Measurements from ENCODE around the gene IVL. TPM values are rescaled to one million over a fixed set of nuclear protein-coding genes. Genes with fewer than 3 reads are reported as not detected.

IVL gene
- polyA plus RNA-seq, 1 donor from 2014 or later, result not detected

- no peaks in the 10 kb centered on the region for H3K9me3 ChIP-seq (ENCODE audit: low read length)
- no peaks in the 10 kb centered on the region for H3K27me3 ChIP-seq (ENCODE audit: insufficient read depth, low read depth, low read length)
- H4K20me1 ChIP-seq (ENCODE audit: insufficient read depth), result no peaks in the 10 kb centered on the region
- no peaks in the 10 kb centered on the region for H3K36me3 ChIP-seq (ENCODE audit: insufficient read depth, low read length)
- TF ChIP-seq MXI1 (conservative IDR thresholded peaks at IDR 0.05; ENCODE audit: poor library complexity, severe bottlenecking) (no peak), EP300 (conservative IDR thresholded peaks at IDR 0.05; ENCODE audit: poor library complexity, severe bottlenecking) (no peak), POLR2AphosphoS5 (IDR thresholded peaks at IDR 0.05) (no peak), SMC3 (conservative IDR thresholded peaks at IDR 0.05; ENCODE audit: poor library complexity) (no peak), RAD21 (conservative IDR thresholded peaks at IDR 0.05) (no peak), REST (IDR thresholded peaks at IDR 0.05; ENCODE audit: borderline replicate concordance) (no peak), EZH2 (IDR thresholded peaks at IDR 0.05; ENCODE audit: borderline replicate concordance, insufficient read depth, low read length, poor library complexity, severe bottlenecking) (no peak), TAF1 (IDR thresholded peaks at IDR 0.05; ENCODE audit: low read depth) (no peak), CTCF (IDR thresholded peaks at IDR 0.05; ENCODE audit: poor library complexity, severe bottlenecking) (no peak)
- no peaks in the 10 kb centered on the region for H3K79me2 ChIP-seq (replicated peaks; ENCODE audit: insufficient read depth, low read length)
- no peak overlapping the region for H3K4me2 ChIP-seq (ENCODE audit: low read length)
- no peak overlapping the region for H3K4me3 ChIP-seq (ENCODE audit: low read length)
- H3K27ac ChIP-seq (ENCODE audit: low read length), result no peak overlapping the region
- no peaks in the 10 kb centered on the region for H3K9me2 ChIP-seq (ENCODE audit: insufficient read depth, low read length)
- H3K9ac ChIP-seq (ENCODE audit: low read length), result no peak overlapping the region
- H3F3A ChIP-seq (ENCODE audit: insufficient read depth, low read length, poor library complexity, severe bottlenecking), result no peaks in the 10 kb centered on the region
- no peak overlapping the region for H2AFZ ChIP-seq (ENCODE audit: low read depth, low read length)
Measured at GRCh38 chr1:152860129-152860528, 48.2 kb upstream of the IVL start.

GRCh38 chr1:152861374-152861773, 47.0 kb upstream of the IVL start:
- Histone ChIP-seq H3K9me2 (ENCODE audit: insufficient read depth, low read length) (no peaks in the 10 kb centered on the region), H3K36me3 (ENCODE audit: insufficient read depth, low read length) (no peaks in the 10 kb centered on the region), H4K20me1 (ENCODE audit: insufficient read depth) (no peaks in the 10 kb centered on the region), H3K4me2 (ENCODE audit: low read length) (no peak overlapping the region), H2AFZ (ENCODE audit: low read depth, low read length) (no peak overlapping the region), H3K27me3 (ENCODE audit: insufficient read depth, low read depth, low read length) (no peaks in the 10 kb centered on the region), H3F3A (ENCODE audit: insufficient read depth, low read length, poor library complexity, severe bottlenecking) (no peaks in the 10 kb centered on the region), H3K27ac (ENCODE audit: low read length) (no peak overlapping the region), H3K79me2 (replicated peaks; ENCODE audit: insufficient read depth, low read length) (no peaks in the 10 kb centered on the region), H3K4me3 (ENCODE audit: low read length) (no peak overlapping the region), H3K9ac (ENCODE audit: low read length) (no peak overlapping the region), H3K9me3 (ENCODE audit: low read length) (no peaks in the 10 kb centered on the region)
- no peak for TF ChIP-seq REST (IDR thresholded peaks at IDR 0.05; ENCODE audit: borderline replicate concordance)
- TF ChIP-seq RAD21 (conservative IDR thresholded peaks at IDR 0.05), result no peak
- no peak for TF ChIP-seq EZH2 (IDR thresholded peaks at IDR 0.05; ENCODE audit: borderline replicate concordance, insufficient read depth, low read length, poor library complexity, severe bottlenecking)
- TF ChIP-seq EP300 (conservative IDR thresholded peaks at IDR 0.05; ENCODE audit: poor library complexity, severe bottlenecking), result no peak
- TF ChIP-seq MXI1 (conservative IDR thresholded peaks at IDR 0.05; ENCODE audit: poor library complexity, severe bottlenecking), result no peak
- no peak for TF ChIP-seq POLR2AphosphoS5 (IDR thresholded peaks at IDR 0.05)
- TF ChIP-seq CTCF (IDR thresholded peaks at IDR 0.05; ENCODE audit: poor library complexity, severe bottlenecking), result no peak
- TF ChIP-seq TAF1 (IDR thresholded peaks at IDR 0.05; ENCODE audit: low read depth), result no peak
- TF ChIP-seq SMC3 (conservative IDR thresholded peaks at IDR 0.05; ENCODE audit: poor library complexity), result no peak

Measured in neural cell (in vitro differentiated cells).